HepG2 (cell line): ENCODE measurements around the gene MOB3C. TPM values are rescaled to one million over a fixed set of nuclear protein-coding genes. Genes with fewer than 3 reads are reported as not detected.
A peak's percentile ranks its signal among the peaks of the same experiment; 100 is the strongest.

ENCODE experiments used
- ATF1 ChIP-seq: IDR thresholded peaks from 2 replicates; pipeline ENCODE4 v1.6.1; 2016; ENCODE audit warnings: mild to moderate bottlenecking, control low read depth
- CAMTA2 ChIP-seq: sonication (generic); formaldehyde crosslinking; IDR thresholded peaks from 2 replicates; pipeline ENCODE4 v1.4.0; 2020; ENCODE audit warnings: mild to moderate bottlenecking, missing genetic modification reagents, borderline replicate concordance
- CREM ChIP-seq, 2 experiments: sonication (generic) in 1 of 2; formaldehyde crosslinking in 1 of 2; IDR thresholded peaks; 2 replicates each; pipeline versions ENCODE4 v1.4.0 to v1.6.1; 2016 to 2020; ENCODE audit warnings: antibody characterized with exemption in 1 of 2, mild to moderate bottlenecking in 1 of 2, missing genetic modification reagents in 1 of 2
- DR1 ChIP-seq: sonication (generic); formaldehyde crosslinking; IDR thresholded peaks from 2 replicates; pipeline ENCODE4 v1.8.0; 2021; ENCODE audit warnings: mild to moderate bottlenecking, missing genetic modification reagents, inconsistent platforms
- EHMT2 ChIP-seq: fragments of 200-600 bp; sonication (generic); IDR thresholded peaks from 2 replicates; pipeline ENCODE4 v1.7.0; 2017; ENCODE audit warnings: antibody characterized with exemption, low read depth, low read length, borderline replicate concordance
- ELF1 ChIP-seq: sonication (generic); formaldehyde crosslinking; IDR thresholded peaks from 2 replicates; pipeline ENCODE4 v1.4.0; 2020; ENCODE audit warnings: missing genetic modification reagents
- FOXO1 ChIP-seq: sonication (generic); formaldehyde crosslinking; IDR thresholded peaks from 2 replicates; pipeline ENCODE4 v1.4.0; 2020; ENCODE audit warnings: missing genetic modification reagents
- HDAC2 ChIP-seq: sonication (generic); formaldehyde crosslinking; IDR thresholded peaks from 2 replicates; pipeline ENCODE4 v1.4.0; 2020; ENCODE audit warnings: missing genetic modification reagents
- HNF1B ChIP-seq: sonication (generic); formaldehyde crosslinking; IDR thresholded peaks from 2 replicates; pipeline ENCODE4 v1.5.1; 2020; ENCODE audit warnings: mild to moderate bottlenecking, moderate library complexity, missing genetic modification reagents
- RFX3 ChIP-seq: IDR thresholded peaks from 2 replicates; pipeline ENCODE4 v1.6.1; 2016; ENCODE audit warnings: missing biosample characterization, missing genetic modification reagents
- ZBTB37 ChIP-seq: sonication (generic); formaldehyde crosslinking; IDR thresholded peaks from 2 replicates; pipeline ENCODE4 v1.4.0; 2020; ENCODE audit warnings: mild to moderate bottlenecking, missing genetic modification reagents
- ZBTB43 ChIP-seq: sonication (generic); formaldehyde crosslinking; conservative IDR thresholded peaks from 2 replicates; pipeline ENCODE4 v1.4.0; 2020; ENCODE audit warnings: missing genetic modification reagents
- ZFP36L2 ChIP-seq: sonication (generic); formaldehyde crosslinking; IDR thresholded peaks from 2 replicates; pipeline ENCODE4 v1.4.0; 2020; ENCODE audit warnings: missing genetic modification reagents
- ZMAT3 ChIP-seq: sonication (generic); formaldehyde crosslinking; conservative IDR thresholded peaks from 2 replicates; pipeline ENCODE4 v1.7.0; 2021; ENCODE audit warnings: missing genetic modification reagents
- ZNF350 ChIP-seq: sonication (generic); formaldehyde crosslinking; IDR thresholded peaks from 2 replicates; pipeline ENCODE4 v1.4.0; 2020; ENCODE audit warnings: mild to moderate bottlenecking, low read depth, missing genetic modification reagents, borderline replicate concordance
- ZNF430 ChIP-seq: sonication (generic); formaldehyde crosslinking; IDR thresholded peaks from 2 replicates; pipeline ENCODE4 v1.9.0; 2021; ENCODE audit warnings: mild to moderate bottlenecking, missing genetic modification reagents
- ZNF740 ChIP-seq: sonication (generic); formaldehyde crosslinking; IDR thresholded peaks from 2 replicates; pipeline ENCODE4 v1.4.0; 2020; ENCODE audit warnings: missing genetic modification reagents
- ZNF768 ChIP-seq: sonication (generic); formaldehyde crosslinking; IDR thresholded peaks from 2 replicates; pipeline ENCODE4 v1.4.0; 2020; ENCODE audit warnings: missing genetic modification reagents
- ZNF772 ChIP-seq: sonication (generic); formaldehyde crosslinking; IDR thresholded peaks from 2 replicates; pipeline ENCODE4 v1.5.0; 2020; ENCODE audit warnings: mild to moderate bottlenecking, missing genetic modification reagents
- ZSCAN22 ChIP-seq: sonication (generic); formaldehyde crosslinking; IDR thresholded peaks from 2 replicates; pipeline ENCODE4 v1.4.0; 2020; ENCODE audit warnings: mild to moderate bottlenecking, missing genetic modification reagents
- polyA plus RNA-seq, 8 experiments: library from polyadenylated mRNA; depleted of rRNA in 3 of 8; stranded (reverse) in 7 of 8; unstranded in 1 of 8; fragments of >200 nt; fragmentation: Illumina TruSeq in 4 of 8; extraction: Trizol in 4 of 8; gene quantifications; 2 replicates each; pipeline versions ENCODE4 v1.2.1 to v1.2.3, GENCODE V29; 2011 to 2016; ENCODE audit warnings: low read depth in 4 of 8, missing spikeins in 1 of 8, mixed read lengths in 1 of 8; ENCODE audit not compliant: insufficient read depth in 1 of 8
- total RNA-seq, 5 experiments: library from RNA; depleted of rRNA; stranded (reverse); fragments of >200 nt; fragmentation: Illumina TruSeq; extraction: Trizol; gene quantifications; 2 replicates each; pipeline ENCODE4 v1.2.3, GENCODE V29; 2016; ENCODE audit warnings: low read depth in 1 of 5
- TF ChIP-seq, protein P1 (sequence below): sonication (generic); formaldehyde crosslinking; IDR thresholded peaks from 2 replicates; pipeline ENCODE4 v1.4.0; 2020; ENCODE audit warnings: low read depth, mild to moderate bottlenecking, missing genetic modification reagents
- TF ChIP-seq, protein P2 (sequence below): sonication (generic); formaldehyde crosslinking; IDR thresholded peaks from 2 replicates; pipeline ENCODE4 v1.4.0; 2020; ENCODE audit warnings: mild to moderate bottlenecking, missing genetic modification reagents

Gene MOB3C
- total and polyA plus RNA-seq, 2 of the 13 experiments (the other 11 are each of a cell fraction or from before 2014, with no cell fraction given): 3.5 to 4.1 TPM

DNA sequence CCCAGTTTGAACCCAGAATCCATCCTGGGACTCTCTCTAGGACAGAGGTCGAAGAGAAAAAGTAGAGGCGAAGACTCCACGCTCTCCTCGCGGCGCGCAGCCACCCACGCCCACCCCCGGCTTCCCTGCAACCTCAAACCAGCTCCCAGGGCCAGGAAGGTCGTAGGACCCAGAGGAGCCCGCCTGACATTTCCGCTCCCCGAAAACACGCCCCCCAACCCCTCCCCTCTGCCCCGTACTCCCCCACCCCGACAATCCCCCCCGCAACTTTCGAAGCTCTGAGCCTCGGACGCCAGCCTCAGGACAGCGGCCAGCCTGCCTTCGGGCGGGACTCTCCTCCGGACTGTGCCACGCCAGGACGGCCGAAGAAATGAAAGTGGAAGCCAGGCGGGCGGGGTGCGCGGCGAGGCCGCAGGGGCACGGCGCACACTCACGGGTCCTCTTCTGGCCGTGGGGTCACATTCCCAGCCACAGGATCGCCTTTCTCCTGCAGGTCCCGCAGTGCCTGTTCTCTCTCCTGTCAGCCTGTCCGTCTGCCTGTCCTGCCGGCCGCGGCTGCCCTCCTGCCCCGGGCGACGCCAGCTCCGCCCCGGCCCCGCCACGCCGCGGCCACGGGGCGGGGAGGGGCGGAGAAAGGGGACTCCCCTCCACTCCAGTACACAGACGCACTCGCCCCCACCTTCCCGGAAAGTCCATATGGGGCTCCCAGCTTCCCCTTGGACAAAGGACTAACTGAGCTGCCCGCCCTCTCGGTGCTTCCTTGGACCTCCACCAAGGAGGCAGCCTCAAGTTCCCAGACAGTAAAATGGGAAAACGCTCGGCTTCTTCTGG is at the start of gene MOB3C (continued):
- TF ChIP-seq, protein P1, sequence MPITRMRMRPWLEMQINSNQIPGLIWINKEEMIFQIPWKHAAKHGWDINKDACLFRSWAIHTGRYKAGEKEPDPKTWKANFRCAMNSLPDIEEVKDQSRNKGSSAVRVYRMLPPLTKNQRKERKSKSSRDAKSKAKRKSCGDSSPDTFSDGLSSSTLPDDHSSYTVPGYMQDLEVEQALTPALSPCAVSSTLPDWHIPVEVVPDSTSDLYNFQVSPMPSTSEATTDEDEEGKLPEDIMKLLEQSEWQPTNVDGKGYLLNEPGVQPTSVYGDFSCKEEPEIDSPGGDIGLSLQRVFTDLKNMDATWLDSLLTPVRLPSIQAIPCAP (CRISPR knock-in tag): no peak
- TF ChIP-seq ZNF740 (CRISPR knock-in tag) (0 out of 2 replicates have a peak, but pooled peaks have one; percentile 10), ATF1 (no peak), ZNF350 (CRISPR knock-in tag) (0 out of 2 replicates have a peak, but pooled peaks have one; percentile 13), DR1 (CRISPR knock-in tag) (no peak), CAMTA2 (CRISPR knock-in tag) (no peak), ZBTB37 (CRISPR knock-in tag) (no peak), FOXO1 (no peak), ZNF430 (CRISPR knock-in tag) (peak; percentile 60; the same call in 1 of the 2 replicates), ZMAT3 (CRISPR knock-in tag) (no peak), ELF1 (CRISPR knock-in tag) (no peak), EHMT2 (no peak), ZFP36L2 (CRISPR knock-in tag) (no peak), ZNF772 (no peak), HNF1B (CRISPR knock-in tag) (no peak), ZNF768 (CRISPR knock-in tag) (no peak; the same call in 1 of the 2 replicates), ZSCAN22 (CRISPR knock-in tag) (peak; percentile 58; the same call in 1 of the 2 replicates), CREM (IDR thresholded peaks at IDR 0.05) (no peak), CREM (CRISPR knock-in tag; IDR thresholded peaks at IDR 0.05) (no peak), RFX3 (CRISPR knock-in tag) (no peak), ZBTB43 (CRISPR knock-in tag) (no peak), HDAC2 (no peak)
- TF ChIP-seq, protein P2, sequence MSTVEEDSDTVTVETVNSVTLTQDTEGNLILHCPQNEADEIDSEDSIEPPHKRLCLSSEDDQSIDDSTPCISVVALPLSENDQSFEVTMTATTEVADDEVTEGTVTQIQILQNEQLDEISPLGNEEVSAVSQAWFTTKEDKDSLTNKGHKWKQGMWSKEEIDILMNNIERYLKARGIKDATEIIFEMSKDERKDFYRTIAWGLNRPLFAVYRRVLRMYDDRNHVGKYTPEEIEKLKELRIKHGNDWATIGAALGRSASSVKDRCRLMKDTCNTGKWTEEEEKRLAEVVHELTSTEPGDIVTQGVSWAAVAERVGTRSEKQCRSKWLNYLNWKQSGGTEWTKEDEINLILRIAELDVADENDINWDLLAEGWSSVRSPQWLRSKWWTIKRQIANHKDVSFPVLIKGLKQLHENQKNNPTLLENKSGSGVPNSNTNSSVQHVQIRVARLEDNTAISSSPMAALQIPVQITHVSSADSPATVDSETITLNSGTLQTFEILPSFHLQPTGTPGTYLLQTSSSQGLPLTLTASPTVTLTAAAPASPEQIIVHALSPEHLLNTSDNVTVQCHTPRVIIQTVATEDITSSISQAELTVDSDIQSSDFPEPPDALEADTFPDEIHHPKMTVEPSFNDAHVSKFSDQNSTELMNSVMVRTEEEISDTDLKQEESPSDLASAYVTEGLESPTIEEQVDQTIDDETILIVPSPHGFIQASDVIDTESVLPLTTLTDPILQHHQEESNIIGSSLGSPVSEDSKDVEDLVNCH (CRISPR knock-in tag): no peak
